ENCODE results near the gene TEX36.
"Not testable (repeated sequence)": the region's sequence is repeated elsewhere in the genome, so short reads cannot be mapped to it uniquely, and the experiment has no call there.

The TEX36 gene

GRCh38 chr10:125692196-125692595 lies 9.2 kb upstream of the TEX36 start:
- DNase-seq (ENCODE audit: low read depth in 2 of 2), result no peak

DNA sequence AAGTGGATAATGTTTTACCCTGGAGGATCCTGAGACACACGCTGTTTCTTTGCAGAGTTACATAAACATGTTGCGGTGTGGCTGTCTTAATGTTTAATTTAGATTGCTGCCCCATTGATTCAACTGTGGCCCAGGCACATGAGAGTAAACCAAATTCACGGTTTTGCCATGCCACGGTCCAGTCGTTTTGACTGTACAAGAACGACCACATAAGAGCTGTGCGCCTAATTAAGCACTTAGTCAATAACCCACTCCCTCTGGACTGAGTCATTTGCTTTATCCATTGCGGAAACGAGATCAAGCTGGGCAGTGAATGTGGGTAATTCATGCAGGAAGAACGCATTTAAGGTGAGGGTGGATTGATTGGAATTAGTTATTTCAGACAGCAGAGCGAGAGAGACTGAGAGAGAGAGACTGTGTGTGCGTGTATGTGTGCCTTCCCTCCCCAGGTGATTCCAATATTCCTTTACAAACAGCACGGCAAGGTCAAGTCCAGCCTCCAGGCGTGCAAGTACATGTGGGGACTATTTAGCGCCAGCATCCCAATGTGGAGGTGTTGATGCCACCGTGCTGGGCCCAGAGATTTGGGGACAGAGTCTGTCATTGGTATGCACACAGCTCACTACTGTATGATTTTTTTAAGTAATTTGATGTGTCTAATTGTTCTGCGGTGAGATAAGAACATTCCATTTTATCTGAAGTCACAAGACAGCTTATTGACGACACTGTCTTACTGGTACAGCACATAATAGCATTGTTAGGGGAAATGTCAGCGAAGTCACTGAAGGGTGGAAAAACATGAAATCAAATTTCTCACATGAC lies 8.4 kb upstream of the TEX36 start:
- no peak for DNase-seq (ENCODE audit: low read depth in 2 of 2)

GRCh38 chr10:125689955-125690569 lies 7.1 kb upstream of the TEX36 start:
- DNase-seq (ENCODE audit: low read depth in 2 of 2), result no peak

- no peak for DNase-seq (ENCODE audit: low read depth in 2 of 2)
Measured at GRCh38 chr10:125687507-125688185, 4.7 kb upstream of the TEX36 start.

DNA sequence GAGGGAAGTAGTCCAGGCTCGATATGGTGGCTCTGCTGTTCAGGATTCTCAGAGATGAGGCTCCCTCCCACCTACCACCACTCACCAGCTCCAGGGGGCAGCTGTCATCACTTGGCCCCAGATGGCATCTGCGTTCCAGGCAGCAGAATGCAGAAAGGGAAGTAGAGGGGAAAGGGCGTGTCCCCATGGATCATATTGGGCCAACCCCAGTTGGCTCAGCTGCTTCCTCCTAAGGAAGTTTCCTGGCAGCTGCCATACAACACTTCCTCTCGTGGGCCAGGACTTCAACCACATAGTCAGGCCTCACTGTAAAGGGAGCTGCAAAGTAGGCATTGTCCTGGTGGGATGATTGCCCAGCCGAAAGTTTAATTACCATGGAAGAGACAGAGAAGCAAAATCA lies 1.6 kb upstream of the TEX36 start:
- no peak for DNase-seq (ENCODE audit: low read depth in 2 of 2)

DNA sequence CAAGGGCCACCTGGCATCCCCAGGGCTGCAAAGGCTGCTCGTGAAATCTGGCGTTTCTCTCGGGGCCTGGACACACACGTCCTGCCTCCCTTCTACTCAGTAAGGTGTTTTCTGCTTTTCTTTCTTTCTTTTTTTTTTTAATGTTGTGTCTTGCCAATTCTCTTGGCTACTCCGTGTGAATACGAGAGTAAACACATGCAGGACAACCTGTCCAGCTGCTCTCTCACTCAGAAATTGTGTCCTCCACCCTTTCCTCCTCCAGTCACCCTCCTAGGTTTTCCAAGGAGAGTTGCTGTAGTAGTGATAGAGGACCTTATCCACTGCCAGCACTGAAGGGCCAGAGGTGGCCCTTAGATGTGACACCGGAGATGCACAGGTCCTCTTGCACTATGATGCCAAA lies 858 bp upstream of the TEX36 start:
- no peak for DNase-seq (ENCODE audit: low read depth in 2 of 2)

DNA sequence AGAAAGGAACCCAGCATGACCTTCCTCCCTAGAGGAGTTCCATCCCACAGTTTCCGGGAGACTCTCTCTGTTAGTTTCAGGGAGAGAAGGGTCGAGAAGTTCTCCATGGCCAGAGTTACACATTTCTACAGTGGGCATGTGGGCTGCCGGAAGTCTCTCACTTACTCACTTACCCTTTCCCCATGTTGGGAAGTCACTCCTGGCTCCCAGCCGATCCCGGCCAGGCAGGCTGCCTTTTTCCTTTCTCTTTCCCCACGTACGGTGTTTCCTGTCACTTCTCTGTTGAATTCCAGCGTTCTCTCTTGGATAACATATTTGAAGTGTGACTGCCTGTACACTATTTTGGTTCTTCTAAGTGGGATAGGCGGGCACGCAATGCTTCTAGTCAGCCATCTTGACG lies 3.5 kb downstream of the TEX36 start:
- no peak for DNase-seq (ENCODE audit: low read depth in 2 of 2)

DNA sequence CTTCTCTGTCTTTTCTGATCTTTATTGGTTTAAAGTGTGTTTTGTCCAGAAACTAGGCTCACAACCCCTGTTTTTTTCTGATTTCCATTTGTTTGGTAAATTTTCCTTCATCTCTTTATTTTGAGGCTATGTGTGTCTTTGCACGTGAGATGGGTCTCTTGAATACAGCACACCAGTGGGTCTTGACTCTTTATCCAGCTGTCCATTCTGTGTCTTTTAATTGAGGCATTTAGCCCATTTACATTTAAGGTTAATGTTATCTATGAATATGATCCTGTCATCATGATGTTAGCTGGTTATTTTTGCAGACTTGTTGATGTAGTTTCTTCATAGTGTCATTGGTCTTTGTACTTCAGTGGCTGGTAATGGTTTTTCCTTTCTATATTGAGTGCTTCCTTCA lies 10.1 kb downstream of the TEX36 start:
- no peak for DNase-seq (ENCODE audit: low read depth in 2 of 2)

GRCh38 chr10:125662584-125662983 lies 20.4 kb downstream of the TEX36 start:
- no peak for DNase-seq (ENCODE audit: low read depth in 2 of 2)

DNA sequence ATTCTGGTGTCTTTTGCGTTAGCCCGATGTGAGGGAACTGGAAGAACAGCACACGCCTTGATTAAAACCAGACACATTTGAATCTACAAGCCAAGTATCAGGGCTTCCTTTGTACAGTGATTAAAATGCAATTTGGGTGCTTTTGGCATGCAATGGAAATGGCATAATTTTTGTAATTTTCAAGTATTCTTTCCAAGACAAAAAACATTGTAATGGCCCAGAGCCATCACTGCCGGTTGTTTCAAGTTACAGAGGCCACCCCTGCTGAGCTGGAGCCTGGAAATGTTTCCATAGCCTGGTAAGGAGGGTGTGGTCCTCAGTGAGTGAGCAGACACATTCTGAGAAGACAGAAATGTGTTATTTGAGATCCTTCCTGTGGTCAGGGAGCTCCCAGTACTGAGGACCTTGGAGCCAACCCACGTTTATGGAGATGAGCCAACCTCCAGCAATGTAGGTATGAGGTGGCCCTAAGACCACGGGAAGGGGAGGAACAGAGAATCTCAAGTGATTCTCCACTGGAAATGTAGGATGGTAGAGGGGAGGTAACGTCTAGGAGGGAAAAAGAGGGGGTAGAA lies 20.9 kb downstream of the TEX36 start:
- no peak for DNase-seq (ENCODE audit: low read depth in 2 of 2)

- DNase-seq (ENCODE audit: low read depth in 2 of 2), result no peak
Measured at GRCh38 chr10:125661431-125661940, 21.5 kb downstream of the TEX36 start.

- no peak for DNase-seq (ENCODE audit: low read depth in 2 of 2)
Measured at GRCh38 chr10:125659071-125659470, 23.9 kb downstream of the TEX36 start.

DNA sequence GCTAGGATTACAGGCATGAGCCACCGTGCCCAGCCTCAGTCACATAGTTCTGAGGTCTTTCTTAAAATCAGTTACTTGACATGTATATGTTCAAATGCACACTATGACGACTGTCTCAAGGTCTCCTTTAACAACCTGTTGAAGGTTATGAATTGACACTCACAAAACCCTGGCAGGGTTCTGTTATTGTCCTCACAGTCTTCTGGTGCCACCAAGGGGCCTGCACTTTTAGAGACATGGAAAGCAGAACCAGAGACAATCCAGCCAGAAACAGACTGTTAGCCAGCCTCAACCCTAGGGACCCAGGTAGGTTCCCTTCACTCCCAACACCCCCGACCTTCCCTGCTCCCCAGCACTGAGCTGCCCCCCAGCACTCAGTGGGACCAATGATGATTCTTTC lies 26.4 kb downstream of the TEX36 start:
- no peak for DNase-seq (ENCODE audit: low read depth in 2 of 2)

- DNase-seq (ENCODE audit: low read depth in 2 of 2), result not testable (repeated sequence)
Measured at GRCh38 chr10:125653113-125653512, 29.9 kb downstream of the TEX36 start.

DNA sequence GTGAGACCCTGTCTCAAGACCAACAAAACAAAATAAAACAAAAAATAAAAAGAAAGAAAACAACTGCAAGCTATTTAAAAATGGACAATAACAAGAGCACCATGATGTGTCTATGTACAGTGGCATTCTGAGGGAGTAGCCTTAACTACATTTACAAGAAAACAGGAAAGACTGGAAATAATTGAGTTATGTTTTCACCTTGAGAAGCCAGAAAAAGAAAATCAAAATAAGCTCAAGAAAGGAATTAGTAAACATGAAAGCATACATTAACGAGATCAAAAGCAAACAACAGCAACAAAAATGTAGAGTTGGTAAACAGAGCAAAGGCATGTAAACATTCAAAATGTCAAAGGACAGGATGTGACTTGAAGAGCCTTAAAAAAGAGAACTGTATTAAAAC lies 36.7 kb downstream of the TEX36 start:
- DNase-seq (ENCODE audit: low read depth in 2 of 2), result no peak

DNA sequence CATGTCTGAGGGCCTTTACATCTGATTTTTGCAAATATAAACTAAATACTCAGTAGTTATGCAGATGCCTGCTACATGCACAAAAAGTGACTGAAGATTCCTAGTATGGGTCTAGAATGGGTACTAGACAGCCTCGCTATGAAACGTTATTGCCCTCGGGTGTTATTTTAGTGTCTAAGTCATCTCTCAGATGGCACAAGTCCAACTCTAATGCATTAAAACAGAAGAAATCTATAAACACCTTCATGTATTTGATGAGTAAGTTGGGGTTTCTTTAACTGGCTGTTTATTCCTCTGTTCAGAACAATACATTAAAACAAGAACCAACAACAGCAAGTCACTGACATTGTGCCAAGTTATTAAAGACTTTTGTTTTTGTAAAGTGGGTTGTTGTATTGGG lies 41.6 kb downstream of the TEX36 start:
- no peak for DNase-seq (ENCODE audit: low read depth in 2 of 2)

DNA sequence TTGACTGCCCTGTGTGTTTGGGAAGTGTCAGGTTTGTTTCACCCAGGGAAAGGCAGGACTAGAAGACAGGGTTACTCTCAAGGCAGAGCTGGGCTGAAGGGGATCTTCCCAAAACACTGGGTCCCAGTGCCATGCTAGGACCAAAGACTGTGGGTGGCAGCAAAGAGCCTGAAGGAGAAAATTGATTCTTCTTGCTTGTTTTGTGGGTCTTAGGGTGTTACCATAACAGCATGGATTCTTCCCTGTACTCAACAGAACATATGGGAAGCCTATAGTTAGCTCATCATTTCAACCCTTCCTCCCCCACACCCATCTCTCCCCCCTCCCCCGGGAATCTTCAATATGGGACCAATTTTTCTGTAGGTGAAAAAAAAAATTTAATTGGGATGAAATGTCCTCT lies 42.3 kb downstream of the TEX36 start:
- DNase-seq (ENCODE audit: low read depth in 2 of 2), result no peak

GRCh38 chr10:125639846-125640245 lies 43.1 kb downstream of the TEX36 start:
- no peak for DNase-seq (ENCODE audit: low read depth in 2 of 2)

- no peak for DNase-seq (ENCODE audit: low read depth in 2 of 2)
Measured at GRCh38 chr10:125638555-125638954, 44.4 kb downstream of the TEX36 start.

- no peak for DNase-seq (ENCODE audit: low read depth in 2 of 2)
Measured at GRCh38 chr10:125637496-125637895, 45.5 kb downstream of the TEX36 start.

DNA sequence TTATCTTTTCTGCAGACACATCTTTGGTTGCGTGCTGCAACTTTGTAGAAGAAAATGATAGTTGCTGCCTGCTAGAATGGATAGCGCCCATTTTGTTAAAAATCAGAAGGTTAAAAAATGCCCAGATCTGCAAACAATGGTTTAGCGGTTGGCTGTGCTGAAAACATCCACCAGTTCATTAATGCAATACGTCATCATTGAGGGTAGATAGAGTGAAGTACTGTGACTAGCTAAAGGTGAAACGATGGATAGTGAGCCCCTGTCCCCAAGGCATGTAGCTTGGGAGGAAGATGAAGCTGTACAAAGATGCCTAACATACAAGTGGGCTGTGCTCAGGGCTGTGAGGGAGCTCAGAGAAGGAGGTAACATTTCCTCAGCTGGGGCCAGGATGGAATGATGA lies 48.4 kb downstream of the TEX36 start:
- no peak for DNase-seq (ENCODE audit: low read depth in 2 of 2)

DNA sequence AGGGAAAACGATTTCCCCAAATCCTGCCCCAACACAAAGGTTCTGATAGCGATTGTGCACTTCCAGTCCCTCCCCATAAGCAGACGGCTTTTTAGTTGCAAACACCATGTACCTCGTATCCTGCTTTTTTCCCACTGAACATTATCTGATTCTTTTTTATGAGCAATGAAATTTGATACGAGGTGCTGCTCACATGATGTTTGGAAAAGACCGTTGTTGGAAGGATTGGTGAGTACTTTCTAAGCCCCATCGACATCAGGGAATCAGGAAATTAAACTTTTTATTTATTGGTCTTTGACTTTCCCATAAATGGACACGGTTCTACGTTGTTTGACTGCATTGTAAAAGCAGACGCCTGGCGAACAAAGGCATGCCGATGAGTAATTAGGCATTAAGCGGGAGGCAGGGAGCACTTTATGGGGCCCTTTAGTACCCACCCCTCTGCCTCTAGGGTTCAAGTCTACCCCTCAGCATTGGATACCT lies 49.4 kb downstream of the TEX36 start:
- DNase-seq (ENCODE audit: low read depth in 2 of 2), result no peak

Measured in stimulated activated CD4-positive, alpha-beta T cell treated with anti-CD3 and anti-CD28 coated beads, Interleukin-15, amount 100 ng/mL, for 48 hours (primary cell).